Osteoblast (primary cell): ENCODE measurements around the gene CREB3. TPM values are rescaled to one million over a fixed set of nuclear protein-coding genes. Genes with fewer than 3 reads are reported as not detected.

Experiments used
- DNase-seq: peaks from one replicate; pipeline ENCODE4 v3.0.0; 2011; ENCODE audit warnings: low spot score, mixed read lengths; ENCODE audit not compliant: insufficient read length; ENCODE audit errors: missing footprints
- H2AFZ ChIP-seq: 2 replicates; pipeline ENCODE4 v1.6.0; 2011; ENCODE audit warnings: mild to moderate bottlenecking, low read length
- H3K27ac ChIP-seq: 2 replicates; pipeline ENCODE4 v1.5.1; 2011; ENCODE audit warnings: mild to moderate bottlenecking, low read depth, low read length, moderate library complexity
- H3K27me3 ChIP-seq: 2 replicates; pipeline ENCODE4 v1.6.0; 2012; ENCODE audit warnings: mild to moderate bottlenecking, control low read depth, inconsistent platforms, low read length, moderate library complexity; ENCODE audit not compliant: insufficient read depth
- H3K36me3 ChIP-seq: 2 replicates; pipeline ENCODE4 v1.5.1; 2011; ENCODE audit warnings: mild to moderate bottlenecking, low read length, control low read depth, moderate library complexity; ENCODE audit not compliant: insufficient read depth
- H3K4me1 ChIP-seq: 2 replicates; pipeline ENCODE4 v1.5.1; 2011; ENCODE audit warnings: mild to moderate bottlenecking, low read length, control low read depth, moderate library complexity; ENCODE audit not compliant: insufficient read depth
- H3K4me2 ChIP-seq: 2 replicates; pipeline ENCODE4 v1.6.0; 2011; ENCODE audit warnings: mild to moderate bottlenecking, low read length; ENCODE audit not compliant: insufficient read depth
- H3K4me3 ChIP-seq: fragments of 200-600 bp; sonication (generic); 3 replicates; pipeline ENCODE4 v1.5.1; 2012; ENCODE audit warnings: mild to moderate bottlenecking, low read length, inconsistent platforms; ENCODE audit not compliant: insufficient read depth
- H3K79me2 ChIP-seq: 2 replicates; pipeline ENCODE4 v1.6.0; 2012; ENCODE audit warnings: mild to moderate bottlenecking, low read length, control low read depth, inconsistent platforms; ENCODE audit not compliant: insufficient read depth
- H3K9me3 ChIP-seq: 2 replicates; pipeline ENCODE4 v1.5.1; 2011; ENCODE audit warnings: low read depth, low read length, control low read depth
- H4K20me1 ChIP-seq: 2 replicates; pipeline ENCODE4 v1.6.0; 2012; ENCODE audit warnings: mild to moderate bottlenecking, low read length, control low read depth; ENCODE audit not compliant: insufficient read depth
- total RNA-seq: library from RNA; depleted of rRNA; stranded (reverse); fragments of >200 nt; gene quantifications from 2 replicates; pipeline ENCODE4 v1.2.3, GENCODE V29; 2012
- TF ChIP-seq, protein P1 (sequence below): IDR thresholded peaks from 2 replicates; pipeline ENCODE4 v1.5.1; 2011; ENCODE audit warnings: mild to moderate bottlenecking, low read depth, low read length, moderate library complexity; ENCODE audit errors: extremely low read depth

The CREB3 gene
- total RNA-seq, 1 donor: 64.8 TPM

DNA sequence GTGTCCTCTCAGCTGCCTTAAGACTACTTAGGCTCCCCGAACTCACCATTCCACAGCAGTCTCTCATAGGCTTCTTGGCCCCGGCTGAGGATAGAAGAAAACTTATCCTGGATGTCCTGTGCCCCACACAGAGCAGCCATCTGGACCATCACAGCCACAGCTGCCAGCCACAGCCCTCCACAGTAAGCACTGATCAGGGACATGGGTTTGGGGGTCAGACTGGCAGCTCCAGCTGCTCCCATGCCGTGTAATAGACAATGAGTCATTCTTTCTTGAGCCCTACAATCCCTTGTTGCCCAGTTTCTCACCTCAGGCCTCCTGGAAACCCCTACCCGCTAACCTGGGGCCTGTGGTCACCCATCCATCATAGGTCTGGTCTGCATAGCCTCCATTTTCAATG lies 5.7 kb downstream of the CREB3 start:
- Histone ChIP-seq H2AFZ (no peak overlapping the region), H3K4me2 (no peak overlapping the region), H3K27me3 (no peaks in the 10 kb centered on the region), H3K4me3 (no peak overlapping the region), H4K20me1 (peaks cover 25% of the 10 kb centered on the region), H3K9me3 (no peaks in the 10 kb centered on the region), H3K36me3 (peaks cover 81% of the 10 kb centered on the region), H3K4me1 (peaks cover 15% of the 10 kb centered on the region), H3K79me2 (peaks cover 34% of the 10 kb centered on the region), H3K27ac (no peak overlapping the region)
- DNase-seq: no peak
- TF ChIP-seq, protein P1, sequence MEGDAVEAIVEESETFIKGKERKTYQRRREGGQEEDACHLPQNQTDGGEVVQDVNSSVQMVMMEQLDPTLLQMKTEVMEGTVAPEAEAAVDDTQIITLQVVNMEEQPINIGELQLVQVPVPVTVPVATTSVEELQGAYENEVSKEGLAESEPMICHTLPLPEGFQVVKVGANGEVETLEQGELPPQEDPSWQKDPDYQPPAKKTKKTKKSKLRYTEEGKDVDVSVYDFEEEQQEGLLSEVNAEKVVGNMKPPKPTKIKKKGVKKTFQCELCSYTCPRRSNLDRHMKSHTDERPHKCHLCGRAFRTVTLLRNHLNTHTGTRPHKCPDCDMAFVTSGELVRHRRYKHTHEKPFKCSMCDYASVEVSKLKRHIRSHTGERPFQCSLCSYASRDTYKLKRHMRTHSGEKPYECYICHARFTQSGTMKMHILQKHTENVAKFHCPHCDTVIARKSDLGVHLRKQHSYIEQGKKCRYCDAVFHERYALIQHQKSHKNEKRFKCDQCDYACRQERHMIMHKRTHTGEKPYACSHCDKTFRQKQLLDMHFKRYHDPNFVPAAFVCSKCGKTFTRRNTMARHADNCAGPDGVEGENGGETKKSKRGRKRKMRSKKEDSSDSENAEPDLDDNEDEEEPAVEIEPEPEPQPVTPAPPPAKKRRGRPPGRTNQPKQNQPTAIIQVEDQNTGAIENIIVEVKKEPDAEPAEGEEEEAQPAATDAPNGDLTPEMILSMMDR: no peak

DNA sequence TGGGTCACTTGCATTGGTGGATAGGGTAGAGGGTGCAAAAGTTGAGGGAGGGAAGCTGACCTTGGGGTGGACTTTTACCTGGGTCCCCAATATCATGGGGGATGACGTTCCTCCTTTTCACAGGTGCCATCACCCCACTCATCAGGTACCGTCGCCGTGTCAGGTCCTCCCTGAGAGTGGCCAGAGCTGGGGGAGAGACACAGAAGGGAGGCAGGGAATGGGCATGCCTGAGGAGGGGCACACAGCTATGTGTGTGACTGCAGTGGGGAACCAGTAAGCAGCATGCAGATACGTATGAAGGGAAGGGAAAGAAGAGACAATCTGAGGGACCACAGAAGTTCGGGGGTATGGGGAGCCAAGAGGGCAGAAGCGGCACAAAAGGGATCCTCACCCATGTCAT lies 6.5 kb downstream of the CREB3 start:
- Histone ChIP-seq H3K4me3 (no peak overlapping the region), H3K36me3 (peaks cover 89% of the 10 kb centered on the region), H3K4me2 (no peak overlapping the region), H3K4me1 (peaks cover 7% of the 10 kb centered on the region), H3K27ac (no peak overlapping the region), H3K9me3 (no peaks in the 10 kb centered on the region), H3K27me3 (no peaks in the 10 kb centered on the region), H4K20me1 (peaks cover 20% of the 10 kb centered on the region), H3K79me2 (peaks cover 34% of the 10 kb centered on the region), H2AFZ (no peak overlapping the region)
- TF ChIP-seq, protein P1: no peak
- no peak for DNase-seq

DNA sequence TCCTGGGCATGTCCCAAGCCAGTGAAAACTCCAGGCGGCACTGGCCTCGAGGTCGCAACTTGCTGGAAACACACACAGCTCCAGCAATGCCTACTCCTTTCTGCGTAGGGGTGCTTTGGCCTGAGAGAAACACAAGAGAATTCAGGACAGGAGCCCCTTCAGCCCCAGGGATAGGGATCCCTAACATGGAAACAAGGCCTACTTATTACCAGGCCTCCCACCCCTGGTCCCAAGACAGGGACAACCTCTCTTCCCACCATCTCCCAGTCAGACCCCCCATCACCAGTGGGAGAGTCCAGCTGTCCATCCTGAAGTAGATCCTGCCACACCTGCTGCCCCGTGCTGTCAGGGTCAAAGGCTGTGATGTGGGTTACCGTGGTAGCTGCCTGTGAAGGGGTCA lies 7.8 kb downstream of the CREB3 start:
- peaks cover 31% of the 10 kb centered on the region for H3K79me2 ChIP-seq
- no peaks in the 10 kb centered on the region for H3K4me1 ChIP-seq
- H3K36me3 ChIP-seq: peaks cover 88% of the 10 kb centered on the region
- TF ChIP-seq, protein P1: no peak
- no peak for DNase-seq
- H3K4me3 ChIP-seq: no peak overlapping the region
- H3K4me2 ChIP-seq: no peak overlapping the region
- H4K20me1 ChIP-seq: peaks cover 25% of the 10 kb centered on the region
- no peaks in the 10 kb centered on the region for H3K27me3 ChIP-seq
- H3K27ac ChIP-seq: no peak overlapping the region
- no peak overlapping the region for H2AFZ ChIP-seq
- no peaks in the 10 kb centered on the region for H3K9me3 ChIP-seq

DNA sequence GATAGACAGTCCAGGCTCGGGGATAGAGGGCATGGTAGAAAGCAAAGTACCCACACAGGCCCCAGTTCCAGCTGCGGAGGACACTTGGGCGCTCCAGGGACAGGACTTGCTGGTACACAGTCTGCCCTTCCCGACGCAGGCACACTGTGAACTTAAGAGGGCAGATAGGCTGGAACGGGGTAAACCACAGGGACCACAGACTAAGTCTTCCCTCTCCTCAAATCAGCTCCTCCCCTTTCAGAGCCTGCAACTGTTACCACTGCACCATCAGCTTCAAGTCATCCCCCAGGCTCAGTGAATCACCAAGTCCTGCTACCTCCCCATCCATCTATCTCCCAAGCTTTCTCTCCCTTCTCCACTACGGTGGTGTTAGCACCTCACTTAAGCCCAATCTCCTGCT lies 9.3 kb downstream of the CREB3 start:
- Histone ChIP-seq H3K9me3 (no peaks in the 10 kb centered on the region), H3K36me3 (peaks cover 75% of the 10 kb centered on the region), H3K27me3 (no peaks in the 10 kb centered on the region), H4K20me1 (peaks cover 27% of the 10 kb centered on the region), H2AFZ (no peak overlapping the region), H3K4me3 (no peak overlapping the region), H3K4me2 (no peak overlapping the region), H3K27ac (no peak overlapping the region), H3K79me2 (peaks cover 41% of the 10 kb centered on the region), H3K4me1 (peaks cover 7% of the 10 kb centered on the region)
- no peak for DNase-seq
- TF ChIP-seq, protein P1: no peak
